ENCODE results near the gene SECTM1. TPM values are rescaled to one million over a fixed set of nuclear protein-coding genes. Genes with fewer than 3 reads are reported as not detected.

The SECTM1 gene
- polyA plus RNA-seq, 2 of the 4 experiments (the other 2 are of a cell fraction), result 0.22 to 2.0 TPM

GRCh38 chr17:82334622-82335394, 1.2 kb upstream of the SECTM1 start:
- Histone ChIP-seq H3K4me1 (peaks cover 59% of the 10 kb centered on the region), H3K27ac (peak overlapping the region; percentile 43 to 93), H3K4me3 (no peak overlapping the region; the same call in 2 of the 3 replicates), H3K4me2 (peak overlapping the region; percentile 98), H3K9me3 (no peaks in the 10 kb centered on the region)
- 48% methylated on average over 16 of the region's 16 CpGs for WGBS (ENCODE audit: missing lambda C conversion rate)
- TF ChIP-seq HDAC2 (IDR thresholded peaks at IDR 0.05) (no peak), CTCF (IDR thresholded peaks at IDR 0.05) (no peak), POLR2A (IDR thresholded peaks at IDR 0.05; ENCODE audit: low read length) (no peak), HMGXB4 (CRISPR knock-in tag; IDR thresholded peaks at IDR 0.05; ENCODE audit: borderline replicate concordance) (no peak), POLR2AphosphoS2 (conservative IDR thresholded peaks at IDR 0.05; ENCODE audit: low read length) (no peak)
- FAIRE-seq, result no peak
- CTCF ChIA-PET, result interaction anchor here (0.6 to 15.6 kb wide), 7 partner anchors 9 to 93 kb away, joined by 3 to 343 read pairs (median 37); no protein-coding TSS in a partner anchor
- no peak for DNase-seq (ENCODE audit: low read depth in 1 of 2, low spot score in 1 of 2)
- no peak for ATAC-seq
- POLR2A ChIA-PET, result no interaction called here

GRCh38 chr17:82334204-82334621, 647 bp upstream of the SECTM1 start:
- POLR2A ChIA-PET, result no interaction called here
- 92% methylated on average over 24 of the region's 25 CpGs for WGBS (ENCODE audit: missing lambda C conversion rate)
- ATAC-seq (no peak), DNase-seq (ENCODE audit: low read depth in 1 of 2, low spot score in 1 of 2) (no peak), FAIRE-seq (no peak)
- H3K4me1 ChIP-seq, result peaks cover 55% of the 10 kb centered on the region
- peak overlapping the region in 1 of 2 experiments; percentile 93; a peak in 3 of 6 replicates for H3K27ac ChIP-seq
- peak overlapping the region; percentile 98 for H3K4me2 ChIP-seq
- TF ChIP-seq HES2 (IDR thresholded peaks at IDR 0.05) (no peak), TP53 (CRISPR knock-in tag; IDR thresholded peaks at IDR 0.05) (no peak), TFCP2L1 (CRISPR knock-in tag; IDR thresholded peaks at IDR 0.05) (no peak), PBX3 (IDR thresholded peaks at IDR 0.05) (no peak), SMC3 (IDR thresholded peaks at IDR 0.05) (no peak), BHLHE40 (IDR thresholded peaks at IDR 0.05; ENCODE audit: low read depth, low read length) (no peak), HOXB13 (CRISPR knock-in tag; IDR thresholded peaks at IDR 0.05; ENCODE audit: low read depth) (no peak), EHF (CRISPR knock-in tag; IDR thresholded peaks at IDR 0.05) (no peak), PHF8 (IDR thresholded peaks at IDR 0.05; ENCODE audit: borderline replicate concordance, low read depth) (no peak), CHD4 (IDR thresholded peaks at IDR 0.05; ENCODE audit: borderline replicate concordance) (no peak), KDM1A (IDR thresholded peaks at IDR 0.05; ENCODE audit: low read depth) (no peak), SREBF2 (IDR thresholded peaks at IDR 0.05) (no peak)
- no peak overlapping the region for H3K4me3 ChIP-seq
- CTCF ChIA-PET, result interaction anchor here (0.6 to 15.6 kb wide), 8 partner anchors 9 to 95 kb away, joined by 3 to 343 read pairs (median 28); no protein-coding TSS in a partner anchor
- no peaks in the 10 kb centered on the region for H3K9me3 ChIP-seq
